ENCODE data around the gene COL19A1.
"Not testable (repeated sequence)": the region's sequence is repeated elsewhere in the genome, so short reads cannot be mapped to it uniquely, and the experiment has no call there.

Gene COL19A1

DNA sequence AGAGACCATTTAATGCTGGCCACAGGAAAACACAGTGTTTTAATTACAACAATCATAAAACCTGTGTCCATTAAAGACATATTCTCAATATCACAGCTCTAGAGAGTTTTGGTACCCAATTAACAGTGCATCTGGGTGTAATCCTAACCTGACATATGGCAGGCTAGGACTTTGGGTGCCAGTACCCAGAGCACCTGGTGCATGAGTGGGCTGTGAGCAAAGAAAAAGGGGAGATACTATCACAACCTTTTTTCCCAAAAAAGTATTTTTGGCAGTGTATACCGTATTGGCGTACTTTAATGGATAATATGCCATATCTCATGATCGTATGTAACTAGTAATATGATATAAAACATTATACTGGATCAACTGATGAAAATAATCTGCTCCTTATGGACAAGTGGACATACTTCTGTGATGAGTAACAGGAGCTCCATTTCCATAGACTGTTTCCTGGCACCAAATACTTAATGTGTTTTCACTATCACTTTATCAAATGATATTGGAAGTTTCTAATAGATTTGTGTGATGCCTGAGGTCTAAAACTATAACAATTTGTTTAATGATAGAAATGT is 91.7 kb downstream of the COL19A1 start:
- DNase-seq (ENCODE audit: extremely low read depth in 1 of 2, low read depth in 1 of 2): no peak

DNA sequence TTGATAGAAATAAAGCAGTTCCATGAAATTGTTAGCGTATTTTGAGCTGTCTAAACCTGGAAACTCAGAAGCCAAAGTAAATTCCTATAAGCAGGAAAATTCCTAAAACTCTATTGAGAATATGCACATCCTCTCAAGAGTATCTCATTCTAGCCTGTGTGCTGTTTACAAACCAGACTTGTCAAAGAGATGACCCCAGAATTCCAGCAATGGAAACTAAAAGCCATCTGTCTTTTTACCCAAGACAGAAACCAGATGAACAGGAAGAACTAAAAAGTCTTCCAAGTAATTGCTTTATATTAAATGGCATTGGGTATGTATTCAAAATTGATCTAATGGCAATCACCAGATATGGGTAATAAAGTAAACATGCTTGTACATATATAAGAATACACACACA is 92.6 kb downstream of the COL19A1 start:
- no peak for DNase-seq (ENCODE audit: extremely low read depth in 1 of 2, low read depth in 1 of 2)

DNA sequence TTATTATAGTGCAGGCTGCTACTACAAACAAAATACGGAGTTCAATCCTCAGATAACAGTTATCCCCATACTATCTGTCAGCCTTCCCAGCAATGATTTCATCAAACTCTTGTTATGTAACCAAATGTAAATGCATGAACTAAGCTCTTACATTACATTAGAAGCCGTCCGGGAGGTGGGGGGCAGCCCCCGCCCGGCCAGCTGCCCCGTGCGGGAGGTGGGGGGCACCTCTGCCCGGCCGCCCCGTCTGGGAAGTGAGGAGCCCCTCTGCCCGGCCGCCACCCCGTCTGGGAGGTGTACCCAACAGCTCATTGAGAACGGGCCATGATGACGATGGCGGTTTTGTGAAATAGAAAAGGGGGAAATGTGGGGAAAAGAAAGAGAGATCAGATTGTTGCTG is 99.6 kb downstream of the COL19A1 start:
- not testable (repeated sequence) for DNase-seq (ENCODE audit: extremely low read depth in 1 of 2, low read depth in 1 of 2)

DNA sequence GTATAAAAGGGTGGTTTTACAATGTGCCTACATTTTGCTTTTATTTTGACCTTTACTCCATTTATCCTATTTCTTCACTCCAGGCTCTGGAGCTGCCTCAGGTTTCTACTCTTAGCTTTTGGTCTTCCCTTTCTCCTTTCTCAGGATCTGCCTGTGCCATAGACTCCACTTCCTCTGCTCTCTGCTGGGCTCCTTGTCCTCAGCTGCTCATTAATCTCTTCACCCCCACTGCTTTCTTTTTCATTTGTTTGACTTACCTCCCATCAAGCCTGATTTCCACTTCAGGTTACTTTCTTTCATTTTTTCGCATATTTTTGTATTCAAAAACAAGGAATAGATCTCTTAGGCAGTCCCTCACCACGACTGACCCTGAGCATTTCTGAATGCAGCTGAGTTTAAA is 106.8 kb downstream of the COL19A1 start:
- no peak for DNase-seq (ENCODE audit: extremely low read depth in 1 of 2, low read depth in 1 of 2)

DNA sequence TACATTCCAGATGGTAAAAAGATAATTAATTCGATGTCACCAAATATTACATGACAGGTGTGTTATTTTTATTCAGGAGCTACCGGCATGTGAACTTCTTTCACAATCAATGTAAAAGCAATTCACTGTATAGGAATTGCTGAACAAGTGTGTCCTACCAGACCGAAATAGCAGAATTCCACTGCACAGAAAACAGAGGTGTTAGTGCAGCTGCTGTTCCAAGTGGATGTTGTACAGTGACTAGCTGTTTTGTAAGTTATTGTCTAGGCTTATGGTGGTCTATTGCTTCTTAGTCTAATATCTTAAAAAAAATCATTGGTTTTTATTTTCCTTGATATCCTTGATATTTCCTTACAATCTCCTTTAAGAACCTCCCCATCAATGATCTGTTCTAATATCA is 107.4 kb downstream of the COL19A1 start:
- DNase-seq (ENCODE audit: extremely low read depth in 1 of 2, low read depth in 1 of 2): no peak

DNA sequence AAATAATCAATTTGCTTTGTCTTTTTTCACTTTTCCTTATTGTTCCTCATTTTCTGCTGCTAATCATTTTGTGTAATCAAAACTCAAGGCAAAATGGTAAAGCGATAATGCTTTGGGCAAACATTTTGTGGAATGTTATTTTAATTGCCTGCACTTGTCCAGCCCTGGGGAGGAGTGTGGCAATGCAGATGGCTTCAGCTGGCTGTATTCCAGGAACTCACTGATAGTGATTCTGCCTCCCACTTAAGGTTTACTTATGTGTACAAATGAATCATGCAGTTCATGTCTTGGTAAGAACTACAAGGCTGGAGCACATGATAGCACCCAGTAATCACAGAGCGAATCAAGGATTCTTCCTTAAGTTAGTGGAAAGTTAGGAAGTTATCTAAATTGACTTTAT is 107.8 kb downstream of the COL19A1 start:
- DNase-seq (ENCODE audit: extremely low read depth in 1 of 2, low read depth in 1 of 2): no peak

DNA sequence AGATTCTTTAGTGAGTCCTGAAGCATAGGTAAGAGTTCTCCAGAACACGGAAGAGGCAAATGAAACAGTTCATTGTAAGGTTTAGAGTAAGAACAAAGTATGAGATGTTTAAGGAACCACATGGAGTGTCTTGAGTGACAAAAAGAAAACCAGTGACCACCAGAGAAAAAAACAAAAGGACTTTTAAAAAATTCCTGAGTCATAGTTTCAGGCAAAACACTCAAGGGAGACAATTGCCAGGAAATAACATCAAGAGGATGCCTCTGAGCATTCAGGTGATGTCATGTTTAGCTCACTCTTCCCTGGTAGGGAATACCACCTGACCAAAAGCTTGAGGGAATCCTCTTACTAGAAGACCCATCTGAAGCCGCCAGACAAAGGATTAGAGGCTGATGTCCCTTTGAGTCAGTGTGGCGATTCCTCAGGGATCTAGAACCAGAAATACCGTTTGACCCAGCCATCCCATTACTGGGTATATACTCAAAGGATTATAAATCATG is 110.3 kb downstream of the COL19A1 start:
- DNase-seq (ENCODE audit: extremely low read depth in 1 of 2, low read depth in 1 of 2): no peak

DNA sequence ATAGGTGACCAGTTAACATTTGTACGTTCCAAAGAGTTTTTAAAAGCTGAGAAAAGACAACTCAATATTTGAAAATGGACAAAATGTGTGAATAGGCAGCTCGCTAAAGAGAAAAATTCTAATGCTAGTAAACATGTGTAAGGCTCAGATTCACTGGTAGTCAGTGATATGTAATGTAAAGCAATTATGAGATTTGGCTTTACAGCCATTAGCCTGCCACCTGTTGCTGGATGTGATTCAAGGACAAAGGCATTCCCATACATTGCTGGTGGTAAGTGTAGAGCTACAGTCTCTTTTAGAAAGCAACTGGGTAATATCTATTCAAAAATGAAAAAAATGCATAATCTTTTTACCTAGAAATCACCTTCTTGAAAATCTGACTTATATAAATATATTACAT is 114.3 kb downstream of the COL19A1 start:
- DNase-seq (ENCODE audit: extremely low read depth in 1 of 2, low read depth in 1 of 2): no peak

DNA sequence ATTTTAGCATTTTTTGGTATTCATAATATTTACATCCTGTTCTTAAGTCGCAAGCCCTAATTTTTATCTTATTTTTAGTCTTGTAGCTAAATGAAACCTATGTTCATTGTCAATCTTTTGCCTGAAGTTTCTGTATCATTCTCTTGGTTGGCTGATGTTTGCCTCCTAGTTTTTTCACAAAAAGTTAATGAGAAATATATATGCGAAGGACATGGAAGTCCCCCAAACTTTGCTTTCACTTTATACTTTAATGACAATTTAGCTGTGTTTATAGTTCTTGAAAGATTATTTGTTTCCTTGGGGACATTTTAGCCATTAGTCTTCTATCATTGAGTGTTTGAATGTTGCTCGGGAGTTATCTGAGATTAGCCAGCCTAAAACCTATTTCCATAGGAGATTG is 118.2 kb downstream of the COL19A1 start:
- no peak for DNase-seq (ENCODE audit: extremely low read depth in 1 of 2, low read depth in 1 of 2)

DNA sequence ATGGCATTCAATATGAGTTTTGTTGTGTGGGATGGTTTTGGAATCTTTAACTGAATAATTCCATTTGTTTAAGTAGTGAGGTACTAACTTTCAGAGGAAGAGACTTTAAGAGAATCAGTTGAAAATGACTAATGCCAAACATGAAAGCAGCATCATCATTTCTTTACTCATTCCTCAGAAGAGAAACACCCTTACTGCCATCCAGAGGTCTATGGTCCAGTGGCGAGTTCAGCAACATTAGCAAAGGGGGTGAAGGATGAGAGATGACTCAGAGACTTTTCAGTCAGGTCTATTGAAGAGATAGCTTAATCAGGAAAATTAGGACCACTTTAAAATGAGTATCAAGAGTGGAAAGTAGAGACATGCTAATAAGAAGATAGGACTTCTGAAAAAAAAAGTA is 118.8 kb downstream of the COL19A1 start:
- DNase-seq (ENCODE audit: extremely low read depth in 1 of 2, low read depth in 1 of 2): no peak

DNA sequence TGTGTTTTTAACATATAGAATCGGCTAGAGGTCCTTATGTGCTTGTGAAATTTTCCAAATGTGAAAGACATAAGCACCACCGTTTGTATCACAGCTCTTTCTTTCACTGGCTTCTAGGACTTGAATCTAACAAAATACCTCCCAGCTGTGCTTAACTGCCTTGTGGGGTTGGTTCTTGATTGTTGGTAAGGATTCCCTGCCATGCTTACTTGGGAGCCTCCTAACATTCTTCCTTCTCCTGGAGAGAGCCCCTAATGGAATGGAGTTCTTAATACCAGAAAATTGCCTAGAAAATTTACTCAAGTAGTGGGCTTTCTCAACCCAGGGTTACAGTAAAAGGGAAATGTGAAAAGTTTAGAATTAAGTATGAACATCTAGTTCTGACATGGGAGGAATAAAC is 121.2 kb downstream of the COL19A1 start:
- DNase-seq (ENCODE audit: extremely low read depth in 1 of 2, low read depth in 1 of 2): no peak

DNA sequence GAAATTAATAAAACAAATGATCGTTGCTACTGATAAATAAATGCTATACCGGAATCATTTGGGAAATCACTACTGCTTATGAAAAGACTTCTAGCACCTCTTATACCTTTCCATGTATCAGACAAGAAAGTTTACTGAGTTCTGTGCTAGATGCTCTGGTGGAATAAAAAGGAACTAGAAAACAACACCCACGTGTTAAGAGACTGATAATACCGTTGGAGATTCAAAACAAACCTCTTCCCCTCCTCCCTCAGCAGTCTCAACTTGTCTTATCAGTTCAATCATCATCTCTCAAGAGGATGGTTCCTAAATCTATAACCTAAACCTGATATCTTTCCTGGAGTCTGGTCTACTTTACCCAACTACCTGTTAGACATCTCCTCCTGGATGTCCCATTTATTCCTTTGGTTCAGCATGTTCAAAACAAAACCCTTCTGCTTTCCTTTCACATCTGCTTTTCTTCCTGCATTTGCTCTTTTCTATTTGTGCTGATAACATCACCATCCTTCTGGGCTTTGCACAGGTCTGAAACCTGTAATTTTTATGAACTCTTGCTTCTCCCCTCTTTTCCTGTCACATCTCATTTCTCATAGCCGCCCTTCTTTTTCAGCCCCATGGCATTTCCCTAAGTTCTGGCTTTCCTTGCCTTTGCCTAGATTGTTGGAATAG is 122.2 kb downstream of the COL19A1 start:
- DNase-seq (ENCODE audit: extremely low read depth in 1 of 2, low read depth in 1 of 2): no peak

DNA sequence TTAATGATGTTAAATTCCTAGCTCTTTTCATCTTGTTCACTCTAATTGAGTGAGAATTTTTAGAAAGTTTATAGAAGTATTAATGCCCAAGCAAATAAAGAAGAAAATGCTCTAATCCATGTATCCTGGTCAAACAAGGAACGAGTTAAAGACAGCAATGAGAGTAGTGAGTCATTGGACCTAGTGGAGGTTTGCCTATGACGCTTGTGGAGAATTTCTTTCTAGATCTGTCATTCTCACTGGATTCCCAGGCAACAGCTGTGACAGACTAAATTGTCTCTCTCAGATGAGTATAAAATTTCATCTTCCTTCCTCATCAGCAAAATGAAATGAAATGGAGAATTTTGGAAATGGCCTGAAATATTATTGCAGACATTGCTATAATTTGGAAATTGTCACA is 127.9 kb downstream of the COL19A1 start:
- DNase-seq (ENCODE audit: extremely low read depth in 1 of 2, low read depth in 1 of 2): no peak

DNA sequence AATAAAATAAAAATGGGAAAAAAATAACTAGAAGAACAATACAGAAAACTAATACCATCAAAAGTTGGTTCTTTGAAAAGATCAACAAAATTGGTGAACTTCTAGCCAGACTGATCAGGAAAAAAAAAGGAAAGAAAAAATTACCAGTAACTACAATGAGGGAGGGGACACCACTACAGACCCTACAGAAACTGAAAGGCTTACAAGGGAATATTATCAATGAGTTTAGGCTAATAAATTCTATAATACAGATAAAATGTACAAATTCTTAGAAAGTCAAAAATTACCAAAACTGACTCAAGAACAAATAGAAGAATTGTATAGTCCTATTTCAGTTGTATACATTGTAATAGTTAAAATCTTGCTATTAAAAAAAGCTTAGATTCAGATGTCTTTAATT is 141.8 kb downstream of the COL19A1 start:
- DNase-seq (ENCODE audit: extremely low read depth in 1 of 2, low read depth in 1 of 2): no peak

DNA sequence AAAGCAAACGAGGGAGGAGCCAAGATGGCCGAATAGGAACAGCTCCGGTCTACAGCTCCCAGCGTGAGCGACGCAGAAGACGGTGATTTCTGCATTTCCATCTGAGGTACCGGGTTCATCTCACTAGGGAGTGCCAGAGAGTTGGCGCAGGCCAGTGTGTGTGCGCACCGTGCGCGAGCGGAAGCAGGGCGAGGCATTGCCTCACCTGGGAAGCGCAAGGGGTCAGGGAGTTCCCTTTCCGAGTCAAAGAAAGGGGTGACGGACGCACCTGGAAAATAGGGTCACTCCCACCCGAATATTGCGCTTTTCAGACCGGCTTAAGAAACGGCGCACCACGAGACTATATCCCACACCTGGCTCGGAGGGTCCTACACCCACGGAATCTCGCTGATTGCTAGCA is 144.0 kb downstream of the COL19A1 start:
- DNase-seq (ENCODE audit: extremely low read depth in 1 of 2, low read depth in 1 of 2): not testable (repeated sequence)

DNA sequence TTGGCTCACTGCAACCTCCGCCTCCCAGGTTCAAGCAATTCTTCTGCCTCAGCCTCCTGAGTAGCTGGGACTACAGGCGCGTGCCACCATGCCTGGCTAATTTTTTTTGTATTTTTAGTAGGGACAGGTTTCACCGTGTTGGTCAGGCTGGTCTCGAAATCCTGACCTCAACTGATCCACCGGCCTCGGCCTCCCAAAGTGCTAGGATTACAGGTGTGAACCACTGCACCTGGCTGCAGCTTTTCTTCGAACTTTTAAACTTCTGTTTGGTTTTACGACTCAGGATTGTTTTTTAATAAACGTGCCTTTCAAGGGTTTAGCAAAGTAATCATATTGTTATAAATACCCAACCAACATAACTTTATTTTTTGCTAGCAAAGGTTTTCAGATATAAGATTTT is 156.8 kb downstream of the COL19A1 start:
- DNase-seq (ENCODE audit: extremely low read depth in 1 of 2, low read depth in 1 of 2): not testable (repeated sequence)

DNA sequence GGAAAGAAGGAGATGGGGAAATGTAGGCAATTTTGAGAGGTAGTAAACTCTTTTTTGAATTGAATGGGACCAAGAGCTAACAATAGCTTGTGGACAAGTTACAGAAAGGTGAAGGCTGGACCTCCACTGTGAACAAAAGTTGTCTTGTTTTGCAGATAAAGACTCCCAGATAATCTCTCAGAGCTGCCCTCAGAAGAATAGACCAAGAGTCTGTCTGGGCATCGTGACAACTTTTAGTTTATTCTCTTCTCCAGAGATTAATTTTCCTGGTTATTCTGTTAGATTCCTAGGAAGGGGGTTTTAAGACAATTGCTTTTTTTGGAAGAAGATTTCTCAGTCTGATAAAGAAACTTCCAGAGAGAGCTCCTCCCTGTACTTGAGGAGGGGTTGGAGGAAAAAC is 161.9 kb downstream of the COL19A1 start:
- DNase-seq (ENCODE audit: extremely low read depth in 1 of 2, low read depth in 1 of 2): no peak

DNA sequence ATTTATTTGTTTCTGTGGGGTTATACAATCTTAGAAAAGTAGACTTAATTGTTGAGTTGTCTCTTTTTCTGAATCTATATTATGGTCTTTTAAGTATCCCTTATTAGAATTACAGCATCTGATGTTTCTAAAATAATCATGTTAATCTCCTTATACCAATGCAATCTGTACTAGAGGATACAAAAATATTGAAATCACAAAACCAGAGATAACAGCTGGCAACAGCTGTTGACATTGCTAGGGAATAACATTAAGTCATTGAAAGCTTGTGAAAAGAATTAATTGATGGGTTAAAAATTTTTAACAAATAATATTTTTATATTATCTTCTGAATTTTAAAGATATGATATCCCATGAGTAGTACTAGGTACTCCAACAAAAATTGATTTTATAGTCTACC is 162.6 kb downstream of the COL19A1 start:
- no peak for DNase-seq (ENCODE audit: extremely low read depth in 1 of 2, low read depth in 1 of 2)

DNA sequence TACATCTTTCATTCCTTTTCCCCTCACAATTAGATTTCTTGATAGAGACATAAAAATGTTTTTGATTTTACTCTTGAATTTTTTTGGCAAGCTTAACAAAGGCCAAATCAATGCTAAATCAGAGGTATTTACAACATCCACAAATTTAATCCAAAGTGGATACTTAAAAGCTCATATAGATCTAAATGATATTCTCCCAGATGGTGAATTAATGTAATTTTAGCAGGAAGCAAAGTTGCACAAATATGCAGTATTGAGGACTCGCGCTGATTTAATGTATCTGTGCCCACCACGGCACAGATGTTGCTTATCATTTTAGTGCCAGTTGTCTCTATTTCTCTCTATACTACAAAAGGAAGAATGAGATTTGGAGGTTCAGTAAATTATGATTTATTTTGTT is 167.4 kb downstream of the COL19A1 start:
- no peak for DNase-seq (ENCODE audit: extremely low read depth in 1 of 2, low read depth in 1 of 2)

DNA sequence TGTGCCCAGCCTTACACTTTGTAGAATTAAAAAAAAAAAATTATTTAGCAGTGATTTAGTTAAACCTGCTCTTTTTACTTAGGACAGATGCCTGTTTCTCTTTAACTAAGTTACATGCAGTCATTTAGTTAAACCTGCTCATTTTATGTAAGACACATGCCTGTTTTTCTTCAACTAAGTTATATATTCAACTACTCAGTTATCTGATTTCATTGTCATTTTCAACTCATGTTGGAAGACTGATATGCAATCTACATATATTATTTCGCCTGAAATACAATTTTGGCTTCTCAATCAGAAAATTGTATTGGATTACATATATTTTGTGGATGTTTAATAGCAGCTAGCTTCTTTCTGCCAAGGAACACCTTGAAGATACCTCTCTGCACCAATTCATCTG is 171.1 kb downstream of the COL19A1 start:
- DNase-seq (ENCODE audit: extremely low read depth in 1 of 2, low read depth in 1 of 2): no peak

DNA sequence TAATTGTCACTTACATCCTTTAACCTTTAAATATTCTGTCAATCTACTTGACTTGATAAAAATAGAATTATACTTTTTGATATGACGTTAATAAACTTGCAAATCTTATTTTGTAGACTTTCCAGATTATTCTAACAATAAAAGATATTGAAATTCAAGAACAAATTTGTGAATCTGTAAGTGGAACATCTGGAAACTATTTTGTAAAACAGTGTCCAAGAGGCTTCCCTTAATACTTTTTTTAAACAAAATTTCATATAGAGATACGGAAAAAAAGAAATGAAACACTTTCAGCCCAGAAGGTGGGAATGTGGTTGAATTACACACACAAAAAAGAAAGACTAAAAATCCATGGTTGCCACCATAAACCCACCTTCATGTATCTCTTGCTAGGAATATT is 174.4 kb downstream of the COL19A1 start:
- no peak for DNase-seq (ENCODE audit: extremely low read depth in 1 of 2, low read depth in 1 of 2)

DNA sequence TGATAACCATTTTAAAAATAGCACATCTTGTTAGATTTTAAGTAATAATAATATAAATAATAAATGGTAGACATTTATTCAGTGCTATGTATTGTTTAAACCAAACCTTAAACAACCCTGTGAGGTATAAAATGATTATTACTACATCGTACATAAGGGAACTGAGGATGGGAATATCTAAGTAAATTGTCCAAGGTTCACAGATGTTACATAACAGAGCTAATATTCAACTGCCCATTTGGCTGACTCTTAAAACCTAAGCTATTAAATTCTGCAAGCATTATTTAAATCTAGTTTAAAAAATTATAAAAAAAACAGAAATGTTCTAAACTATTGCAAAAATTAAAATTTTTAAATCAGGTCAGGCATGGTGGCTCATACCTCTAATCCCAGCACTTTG is 175.1 kb downstream of the COL19A1 start:
- no peak for DNase-seq (ENCODE audit: extremely low read depth in 1 of 2, low read depth in 1 of 2)

DNA sequence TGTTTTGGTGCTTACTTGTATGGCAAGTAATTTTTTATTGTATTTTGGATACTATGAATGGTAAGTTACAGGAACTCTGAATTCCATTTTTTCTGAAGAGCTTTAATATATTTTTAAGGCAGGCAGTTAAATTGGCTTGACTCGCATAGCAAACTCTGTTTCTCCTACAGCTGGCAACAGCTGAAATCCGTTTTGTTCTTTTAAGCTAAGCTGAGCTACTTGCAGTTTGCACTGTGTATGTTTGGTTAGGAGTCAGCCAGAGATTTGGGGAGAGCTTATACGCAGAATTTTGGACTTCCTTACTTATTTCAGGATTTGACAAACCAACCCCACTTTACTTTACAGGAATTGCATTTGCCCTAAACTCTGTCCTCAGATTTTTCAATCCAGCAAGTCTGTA is 179.1 kb downstream of the COL19A1 start:
- no peak for DNase-seq (ENCODE audit: extremely low read depth in 1 of 2, low read depth in 1 of 2)
